Ishikawa (cell line): ENCODE measurements around the gene MYO5C.

Experiments used
- CREB1 ChIP-seq: IDR thresholded peaks from 2 replicates; pipeline ENCODE4 v1.6.1; 2012; ENCODE audit warnings: low read depth
- EGR1 ChIP-seq: IDR thresholded peaks from 2 replicates; pipeline ENCODE4 v1.6.1; 2012
- EP300 ChIP-seq: IDR thresholded peaks from 2 replicates; pipeline ENCODE4 v1.6.1; 2012; ENCODE audit warnings: borderline replicate concordance
- NFIC ChIP-seq: IDR thresholded peaks from 2 replicates; pipeline ENCODE4 v1.6.1; 2012
- TAF1 ChIP-seq: IDR thresholded peaks from 2 replicates; pipeline ENCODE4 v1.6.1; 2012; ENCODE audit warnings: low read depth, mild to moderate bottlenecking
- USF1 ChIP-seq: IDR thresholded peaks from 2 replicates; pipeline ENCODE4 v1.6.1; 2012
- YY1 ChIP-seq: IDR thresholded peaks from 2 replicates; pipeline ENCODE4 v1.6.1; 2012; ENCODE audit warnings: low read depth
- ZBTB7A ChIP-seq: IDR thresholded peaks from 2 replicates; pipeline ENCODE4 v1.6.1; 2012; ENCODE audit warnings: low read depth

GRCh38 chr15:52246686-52247431 lies 48.7 kb downstream of the MYO5C start:
- TF ChIP-seq USF1 (no peak), YY1 (no peak), CREB1 (no peak), EP300 (no peak), TAF1 (no peak), NFIC (no peak), ZBTB7A (no peak), EGR1 (no peak)
